Central memory CD8-positive, alpha-beta T cell (primary cell): Measurements from ENCODE around the gene AGO1.
"Not testable (repeated sequence)": the region's sequence is repeated elsewhere in the genome, so short reads cannot be mapped to it uniquely, and the experiment has no call there.

Experiments
- ATAC-seq: fragments of 150-1000 bp; cut with Tn5 transposase; replicated peaks from 2 replicates; pipeline ENCODE4 v1.10.0; 2022; ENCODE audit warnings: mild to moderate bottlenecking, moderate FRiP score, moderate number of reproducible peaks; ENCODE audit not compliant: poor library complexity, severe bottlenecking; ENCODE audit errors: extremely low read depth
- DNase-seq, 2 donors: peaks; one replicate each; pipeline ENCODE4 v3.0.0; 2021; ENCODE audit warnings: low spot score in 2 of 2
- H3K27ac Mint-ChIP-seq: one replicate; pipeline ENCODE4 v1.8.0; 2022; ENCODE audit warnings: low read depth, mild to moderate bottlenecking, moderate library complexity, mixed read lengths
- H3K27me3 Mint-ChIP-seq: one replicate; pipeline ENCODE4 v1.8.0; 2022; ENCODE audit warnings: mixed read lengths
- H3K36me3 Mint-ChIP-seq: one replicate; pipeline ENCODE4 v1.8.0; 2022; ENCODE audit warnings: mild to moderate bottlenecking, moderate library complexity, mixed read lengths; ENCODE audit not compliant: insufficient read depth
- H3K4me1 Mint-ChIP-seq: one replicate; pipeline ENCODE4 v1.8.0; 2022; ENCODE audit warnings: mixed read lengths
- H3K4me3 Mint-ChIP-seq: one replicate; pipeline ENCODE4 v1.8.0; 2022; ENCODE audit warnings: mild to moderate bottlenecking, moderate library complexity, mixed read lengths
- H3K9me3 Mint-ChIP-seq: one replicate; pipeline ENCODE4 v1.8.0; 2022; ENCODE audit warnings: mixed read lengths

The AGO1 gene

DNA sequence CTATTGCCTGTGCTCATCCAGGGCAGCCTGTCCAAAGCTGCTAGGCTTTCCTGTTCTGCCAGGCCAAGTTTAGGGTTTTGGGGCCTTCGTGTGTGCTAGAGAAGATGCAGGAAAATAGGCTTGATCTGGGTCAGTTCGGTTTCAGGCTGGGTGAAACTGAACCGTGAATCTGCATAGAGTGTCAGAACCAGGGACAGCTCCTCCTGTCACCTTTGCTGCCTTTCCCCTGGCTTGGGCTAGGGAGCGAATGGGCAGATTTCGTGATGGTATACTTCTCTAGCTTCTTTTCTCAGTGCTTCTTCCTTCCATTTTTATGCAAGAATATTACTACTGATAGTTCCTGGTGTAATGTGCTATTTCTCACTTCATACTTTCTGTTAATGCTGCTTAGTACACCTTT lies 6.0 kb upstream of the AGO1 start:
- Mint-ChIP-seq H3K27ac (no peak overlapping the region), H3K4me3 (no peak overlapping the region), H3K36me3 (no peaks in the 10 kb centered on the region), H3K4me1 (peaks cover 4% of the 10 kb centered on the region), H3K9me3 (no peaks in the 10 kb centered on the region), H3K27me3 (no peaks in the 10 kb centered on the region)
- DNase-seq (no peak), ATAC-seq (no peak)

DNA sequence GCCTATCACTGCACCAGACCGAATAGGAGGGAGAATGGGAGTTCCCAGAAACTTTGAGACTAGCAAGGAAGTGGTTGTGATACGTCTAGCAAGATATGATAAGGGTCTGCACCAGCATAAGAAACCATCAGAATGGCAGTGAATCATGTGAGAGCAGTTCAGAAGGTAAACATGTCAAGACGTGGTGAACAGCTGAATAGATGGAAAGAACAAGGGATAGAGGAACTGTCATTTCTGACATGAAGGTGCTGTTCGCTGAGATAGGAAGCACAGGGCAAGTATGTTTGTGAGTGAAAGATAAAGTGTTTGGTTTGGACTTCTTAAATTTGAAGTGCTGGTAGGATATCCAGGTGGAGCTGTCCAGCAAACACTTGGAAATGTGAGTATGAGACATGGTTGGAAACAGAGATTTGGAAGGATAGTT lies 1.1 kb upstream of the AGO1 start:
- Mint-ChIP-seq H3K27ac (peak overlapping the region; percentile 1), H3K4me1 (peaks cover 42% of the 10 kb centered on the region), H3K9me3 (no peaks in the 10 kb centered on the region), H3K4me3 (peak overlapping the region; percentile 96), H3K36me3 (peaks cover 3% of the 10 kb centered on the region), H3K27me3 (no peaks in the 10 kb centered on the region)
- DNase-seq, result no peak
- no peak for ATAC-seq

DNA sequence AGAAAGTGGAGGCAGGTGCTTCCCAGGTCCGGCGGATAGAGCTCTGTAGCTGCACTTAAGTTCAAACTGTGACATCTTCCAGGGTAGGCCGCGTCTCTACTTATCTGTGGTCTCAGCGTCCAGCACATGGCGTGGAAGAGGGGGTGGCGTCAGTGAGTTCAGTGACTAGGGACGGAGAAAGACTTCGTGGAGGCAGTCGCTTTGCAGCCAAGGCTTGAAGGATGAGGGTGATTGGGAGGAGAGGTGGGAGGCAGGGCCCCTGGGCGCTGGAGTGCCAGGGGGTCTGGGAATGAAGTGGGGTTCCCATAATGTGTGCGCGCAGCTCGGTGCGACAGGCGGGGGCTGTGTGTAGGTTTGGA lies 444 bp upstream of the AGO1 start:
- H3K27me3 Mint-ChIP-seq, result no peaks in the 10 kb centered on the region
- peak in 1 of 2 donors; percentile 10 for DNase-seq
- H3K36me3 Mint-ChIP-seq, result peaks cover 3% of the 10 kb centered on the region
- peak overlapping the region; percentile 96 for H3K4me3 Mint-ChIP-seq
- peak overlapping the region; percentile 1 for H3K27ac Mint-ChIP-seq
- no peak for ATAC-seq
- peaks cover 49% of the 10 kb centered on the region for H3K4me1 Mint-ChIP-seq
- no peaks in the 10 kb centered on the region for H3K9me3 Mint-ChIP-seq

GRCh38 chr1:35883635-35884101 lies 659 bp downstream of the AGO1 start:
- H3K4me1 Mint-ChIP-seq, result peaks cover 53% of the 10 kb centered on the region
- DNase-seq, result no peak

GRCh38 chr1:35884934-35885333 lies 1.9 kb downstream of the AGO1 start:
- H3K9me3 Mint-ChIP-seq, result no peaks in the 10 kb centered on the region
- H3K27ac Mint-ChIP-seq, result no peak overlapping the region
- ATAC-seq (no peak), DNase-seq (no peak)
- H3K27me3 Mint-ChIP-seq, result no peaks in the 10 kb centered on the region
- peaks cover 53% of the 10 kb centered on the region for H3K4me1 Mint-ChIP-seq
- H3K36me3 Mint-ChIP-seq, result peaks cover 16% of the 10 kb centered on the region
- peak overlapping the region; percentile 96 for H3K4me3 Mint-ChIP-seq

More at GRCh38 chr1:35883635-35884101, 659 bp downstream of the AGO1 start:
- Mint-ChIP-seq H3K36me3 (peaks cover 6% of the 10 kb centered on the region), H3K27ac (peak overlapping the region; percentile 86), H3K4me3 (peak overlapping the region; percentile 96), H3K9me3 (no peaks in the 10 kb centered on the region), H3K27me3 (no peaks in the 10 kb centered on the region)
- ATAC-seq, result no peak

- no peak for ATAC-seq
- H3K27ac Mint-ChIP-seq, result peak overlapping the region; percentile 14
- DNase-seq, result no peak
- H3K4me1 Mint-ChIP-seq, result peaks cover 53% of the 10 kb centered on the region
- no peaks in the 10 kb centered on the region for H3K9me3 Mint-ChIP-seq
- H3K36me3 Mint-ChIP-seq, result peaks cover 23% of the 10 kb centered on the region
- H3K27me3 Mint-ChIP-seq, result no peaks in the 10 kb centered on the region
- no peak overlapping the region for H3K4me3 Mint-ChIP-seq
Observed at GRCh38 chr1:35885961-35886558, 3.1 kb downstream of the AGO1 start.

DNA sequence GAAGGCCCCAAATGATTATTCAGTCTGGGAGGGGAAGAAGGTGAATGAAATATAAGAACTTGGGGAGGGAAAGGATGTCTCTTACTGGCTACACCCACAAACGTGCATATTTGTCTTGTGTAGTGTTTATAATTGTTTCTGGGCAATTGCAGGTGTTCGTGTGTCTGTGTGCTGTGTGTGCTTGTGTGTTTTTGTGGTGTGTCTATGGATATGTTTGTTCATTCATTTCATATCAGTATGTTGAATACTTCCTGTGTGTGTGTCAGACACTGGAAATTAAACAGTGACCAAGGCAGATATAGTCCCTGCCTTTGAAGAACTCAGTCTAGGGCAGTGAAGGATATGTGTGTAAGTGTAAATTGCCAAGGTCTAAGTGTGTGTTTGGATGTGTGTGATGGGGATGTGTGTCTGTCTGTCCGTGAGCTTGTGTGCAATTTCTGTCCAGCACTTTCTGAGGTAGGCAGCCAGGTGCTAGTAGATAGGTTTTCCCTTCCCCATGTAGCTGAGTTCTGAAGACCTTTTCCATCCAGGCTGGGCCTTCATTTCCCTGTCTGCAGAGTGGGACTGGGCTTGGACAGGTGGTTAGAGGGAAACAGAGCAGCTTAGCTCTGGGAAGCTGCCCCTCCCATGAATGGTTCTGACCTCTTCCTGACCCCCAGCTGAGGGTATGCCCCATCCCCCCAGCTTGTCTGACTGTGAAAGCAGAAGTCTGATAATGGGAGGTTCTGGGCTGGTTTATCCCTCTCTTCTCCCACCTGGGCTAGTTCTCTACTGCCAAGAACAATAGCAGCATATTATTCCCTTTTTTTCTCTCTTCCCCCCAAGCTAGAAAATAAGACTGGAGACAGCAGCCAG lies 3.8 kb downstream of the AGO1 start:
- Mint-ChIP-seq H3K4me1 (peaks cover 51% of the 10 kb centered on the region), H3K9me3 (no peaks in the 10 kb centered on the region), H3K4me3 (no peak overlapping the region), H3K27ac (peak overlapping the region; percentile 20), H3K36me3 (peaks cover 28% of the 10 kb centered on the region), H3K27me3 (no peaks in the 10 kb centered on the region)
- no peak for ATAC-seq
- DNase-seq, result no peak

- peak overlapping the region; percentile 20 for H3K27ac Mint-ChIP-seq
- ATAC-seq, result no peak
- peaks cover 28% of the 10 kb centered on the region for H3K36me3 Mint-ChIP-seq
- no peak for DNase-seq
- no peak overlapping the region for H3K4me3 Mint-ChIP-seq
- no peaks in the 10 kb centered on the region for H3K9me3 Mint-ChIP-seq
- peaks cover 44% of the 10 kb centered on the region for H3K4me1 Mint-ChIP-seq
- no peaks in the 10 kb centered on the region for H3K27me3 Mint-ChIP-seq
Observed at GRCh38 chr1:35887508-35887907, 4.5 kb downstream of the AGO1 start.

- ATAC-seq (no peak), DNase-seq (no peak)
- no peaks in the 10 kb centered on the region for H3K9me3 Mint-ChIP-seq
- peaks cover 28% of the 10 kb centered on the region for H3K36me3 Mint-ChIP-seq
- no peaks in the 10 kb centered on the region for H3K27me3 Mint-ChIP-seq
- H3K27ac Mint-ChIP-seq, result no peak overlapping the region
- peaks cover 40% of the 10 kb centered on the region for H3K4me1 Mint-ChIP-seq
- no peak overlapping the region for H3K4me3 Mint-ChIP-seq
Observed at GRCh38 chr1:35888255-35888654, 5.2 kb downstream of the AGO1 start.

- H3K27me3 Mint-ChIP-seq, H3K27ac Mint-ChIP-seq, H3K4me3 Mint-ChIP-seq, DNase-seq, ATAC-seq, H3K9me3 Mint-ChIP-seq: not testable (repeated sequence)
- H3K36me3 Mint-ChIP-seq, result peaks cover 28% of the 10 kb centered on the region
- H3K4me1 Mint-ChIP-seq, result peaks cover 35% of the 10 kb centered on the region
Observed at GRCh38 chr1:35888981-35889380, 6.0 kb downstream of the AGO1 start.

DNA sequence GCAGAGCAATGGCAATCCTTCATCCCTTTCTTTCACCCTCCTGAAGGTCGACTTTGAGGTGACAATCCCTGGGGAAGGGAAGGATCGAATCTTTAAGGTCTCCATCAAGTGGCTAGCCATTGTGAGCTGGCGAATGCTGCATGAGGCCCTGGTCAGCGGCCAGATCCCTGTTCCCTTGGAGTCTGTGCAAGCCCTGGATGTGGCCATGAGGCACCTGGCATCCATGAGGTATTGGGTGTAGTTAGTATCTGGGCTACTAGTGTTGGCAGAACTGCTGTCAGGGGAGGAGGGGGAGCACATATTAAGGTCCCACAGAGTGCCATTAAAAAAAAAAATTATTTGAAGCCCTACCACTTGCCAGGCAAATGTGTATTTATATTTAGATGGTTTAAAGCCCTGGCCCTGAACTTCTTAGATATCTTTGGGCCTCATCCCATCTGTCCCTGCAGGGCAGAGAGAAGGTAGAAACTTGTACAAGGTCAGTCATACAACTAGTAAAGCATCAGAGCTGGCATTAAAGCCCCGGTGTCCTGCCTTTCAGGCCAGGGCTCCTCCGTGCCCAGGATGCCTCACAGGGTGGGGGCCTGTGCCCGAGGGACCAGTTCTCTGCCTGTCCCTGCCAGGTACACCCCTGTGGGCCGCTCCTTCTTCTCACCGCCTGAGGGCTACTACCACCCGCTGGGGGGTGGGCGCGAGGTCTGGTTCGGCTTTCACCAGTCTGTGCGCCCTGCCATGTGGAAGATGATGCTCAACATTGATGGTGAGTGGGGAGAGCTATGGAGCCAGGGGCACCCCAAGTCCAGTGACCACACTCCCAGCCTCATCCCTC lies 10.3 kb downstream of the AGO1 start:
- Mint-ChIP-seq H3K4me1 (no peaks in the 10 kb centered on the region), H3K9me3 (no peaks in the 10 kb centered on the region), H3K27me3 (no peaks in the 10 kb centered on the region), H3K4me3 (no peak overlapping the region), H3K36me3 (peaks cover 37% of the 10 kb centered on the region), H3K27ac (no peak overlapping the region)
- no peak for DNase-seq
- no peak for ATAC-seq

DNA sequence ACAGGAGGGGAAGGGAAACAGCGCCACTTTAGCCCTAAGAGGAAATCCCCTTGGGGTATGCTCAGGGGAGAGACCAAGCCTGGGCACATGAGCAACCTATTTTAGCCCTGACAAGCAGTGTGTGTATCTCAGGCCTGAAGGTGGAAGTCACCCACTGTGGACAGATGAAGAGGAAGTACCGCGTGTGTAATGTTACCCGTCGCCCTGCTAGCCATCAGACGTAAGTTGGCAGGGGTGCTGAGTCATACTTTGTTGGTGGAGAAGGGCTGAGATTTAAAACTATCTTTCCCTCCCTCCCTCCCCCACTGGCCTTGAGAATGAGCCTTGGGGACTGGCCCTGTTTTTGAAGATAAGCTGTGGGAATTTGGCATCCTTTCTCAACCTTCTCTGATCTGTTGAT lies 11.2 kb downstream of the AGO1 start:
- H3K27ac Mint-ChIP-seq, result no peak overlapping the region

More for the DNA sequence above, 11.2 kb downstream of the AGO1 start:
- Mint-ChIP-seq H3K36me3 (peaks cover 34% of the 10 kb centered on the region), H3K9me3 (no peaks in the 10 kb centered on the region), H3K4me1 (no peaks in the 10 kb centered on the region), H3K27me3 (no peaks in the 10 kb centered on the region), H3K4me3 (no peak overlapping the region)
- DNase-seq, result no peak
- peak; percentile 52 for ATAC-seq
